GM12864 (cell line): ENCODE measurements around the gene TP53I13.
A peak's percentile ranks its signal among the peaks of the same experiment; 100 is the strongest.

Experiments
- DNase-seq: peaks from one replicate; pipeline ENCODE4 v3.0.0-alpha.2; 2011; ENCODE audit warnings: low read depth
- H3K4me3 ChIP-seq: 2 replicates; pipeline ENCODE4 v1.5.1; 2011; ENCODE audit warnings: mild to moderate bottlenecking, low read depth, low read length, control low read depth
- CTCF ChIP-seq: IDR thresholded peaks from 2 replicates; pipeline ENCODE4 v1.5.1; 2011; ENCODE audit warnings: low read depth, mild to moderate bottlenecking, moderate library complexity, low read length, control low read depth, inconsistent platforms; ENCODE audit errors: missing control alignments

The TP53I13 gene

GRCh38 chr17:29592850-29593551 lies 24.5 kb downstream of the TP53I13 start, which contains the start of gene ANKRD13B:
ANKRD13B (plus strand) TSS chr17:29593132; CDS start chr17:29593622, 490 bp downstream.
- H3K4me3 ChIP-seq, result peak within 1 kb of the TSS; percentile 55
- no peak for DNase-seq
- no peak for TF ChIP-seq CTCF

DNA sequence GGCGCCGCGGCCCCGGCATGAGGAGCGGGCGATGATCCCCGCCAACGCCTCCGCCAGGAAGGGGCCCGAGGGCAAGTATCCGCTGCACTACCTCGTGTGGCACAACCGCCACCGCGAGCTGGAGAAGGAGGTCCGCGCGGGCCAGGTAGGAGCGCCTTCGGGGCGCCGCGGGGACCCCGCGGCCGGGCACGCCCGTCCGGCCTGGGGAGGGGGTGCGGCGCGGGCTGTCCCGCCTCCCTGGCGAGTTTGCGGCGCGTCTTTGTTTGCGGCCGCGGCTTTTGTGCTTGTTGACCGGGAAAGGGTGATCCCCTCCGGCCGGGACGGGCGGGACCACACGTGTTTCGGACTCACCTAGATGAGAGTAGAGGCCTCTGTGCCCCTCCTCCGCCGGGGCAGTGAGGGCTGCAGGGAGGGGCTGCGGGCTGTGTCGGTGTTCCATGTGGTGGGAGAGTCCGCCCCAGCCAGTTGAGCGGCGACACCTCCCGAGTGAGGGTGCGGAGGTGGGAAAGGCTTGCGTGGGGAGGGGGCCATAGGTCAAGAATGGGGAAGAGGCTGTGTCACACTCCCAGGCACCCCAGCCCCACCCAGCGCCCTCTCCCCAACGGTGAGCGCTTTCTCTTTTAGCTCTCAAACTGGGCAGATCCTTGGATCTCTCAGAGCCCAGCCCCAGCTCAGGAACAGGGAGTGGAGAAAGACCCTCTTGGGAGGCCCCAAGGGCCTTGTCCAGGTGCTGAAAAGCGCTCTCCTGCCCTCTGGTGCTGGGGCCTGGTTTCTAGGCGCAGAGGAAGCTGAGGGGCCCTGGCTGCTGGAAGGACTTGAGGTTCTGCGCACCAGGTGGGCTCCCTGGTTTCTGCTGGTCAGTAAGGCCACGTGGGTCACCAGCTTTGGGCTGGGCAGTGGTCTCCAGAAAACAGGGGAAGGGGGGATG lies 25.4 kb downstream of the TP53I13 start:
- H3K4me3 ChIP-seq, result peak overlapping the region; percentile 55
- peak; percentile 35 for TF ChIP-seq CTCF
- no peak for DNase-seq

GRCh38 chr17:29594519-29595090 lies 26.1 kb downstream of the TP53I13 start:
- DNase-seq, result no peak
- TF ChIP-seq CTCF, result no peak
- H3K4me3 ChIP-seq, result no peak overlapping the region

DNA sequence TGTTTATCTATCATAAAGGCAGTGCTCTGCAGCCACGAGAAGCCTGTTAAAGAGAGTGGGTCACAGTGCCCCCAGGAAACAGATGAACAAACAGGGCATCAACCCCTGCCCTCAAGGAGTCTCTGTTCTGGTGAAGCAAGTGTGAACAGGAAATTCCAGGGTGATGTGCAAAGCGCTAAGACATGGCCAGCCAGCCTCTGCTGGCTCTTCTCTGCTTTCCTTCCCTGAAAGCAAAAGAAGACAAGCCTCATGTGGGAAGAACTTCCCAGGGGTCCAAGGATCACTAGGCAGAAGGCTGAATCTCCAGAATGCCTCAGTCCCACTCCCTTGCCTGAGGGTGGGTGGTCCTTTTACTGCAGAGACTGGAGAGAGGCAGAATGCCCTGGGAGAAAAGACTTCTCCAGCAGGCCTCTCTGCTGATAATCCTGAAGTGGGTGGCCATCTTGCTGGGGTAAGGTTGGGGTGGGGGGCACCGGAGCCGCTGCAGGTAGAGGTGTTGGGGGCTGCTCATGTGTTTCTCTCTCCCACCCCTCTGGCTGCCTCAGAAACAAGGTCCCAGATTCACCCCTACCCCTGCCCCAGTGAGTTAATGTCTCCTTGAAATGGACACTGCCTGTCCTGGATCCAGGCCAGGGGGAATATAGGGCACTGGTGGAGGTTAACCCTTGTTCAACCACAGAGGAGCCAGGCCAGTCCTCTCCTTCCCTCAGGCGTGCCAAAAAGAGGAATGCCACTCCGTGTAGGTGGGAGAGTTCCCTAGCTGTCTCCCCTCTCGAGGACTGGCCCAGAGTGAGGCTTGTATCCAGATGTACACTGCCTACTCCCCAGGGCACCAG lies 26.8 kb downstream of the TP53I13 start:
- no peak for DNase-seq
- TF ChIP-seq CTCF, result no peak
- no peak overlapping the region for H3K4me3 ChIP-seq

GRCh38 chr17:29595943-29596774 lies 27.7 kb downstream of the TP53I13 start:
- no peak overlapping the region for H3K4me3 ChIP-seq
- no peak for DNase-seq
- TF ChIP-seq CTCF, result no peak
